GM12892 (cell line): ENCODE data around the gene TRIP4.

Experiments used
- POLR2A ChIP-seq: IDR thresholded peaks from 2 replicates; pipeline ENCODE4 v1.6.1; 2011; ENCODE audit warnings: low read depth, low read length, control low read depth
- POLR2AphosphoS5 ChIP-seq: IDR thresholded peaks from 2 replicates; pipeline ENCODE4 v1.6.1; 2011; ENCODE audit warnings: low read depth, low read length, control low read depth

GRCh38 chr15:64478863-64479262 lies 91.2 kb downstream of the TRIP4 start:
- no peak for TF ChIP-seq POLR2AphosphoS5
- TF ChIP-seq POLR2A = no peak
